Activated CD4-positive, alpha-beta T cell treated with anti-CD3 and anti-CD28 coated beads, Interleukin-2, amount 10 ng/mL, durations not matched to agents 7 days and 5 days (primary cell): ENCODE results near the gene CYTH3. TPM values are rescaled to one million over a fixed set of nuclear protein-coding genes. Genes with fewer than 3 reads are reported as not detected.
A peak's percentile ranks its signal among the peaks of the same experiment; 100 is the strongest.
"Not testable (repeated sequence)": the region's sequence is repeated elsewhere in the genome, so short reads cannot be mapped to it uniquely, and the experiment has no call there.

ENCODE experiments used
- CTCF ChIA-PET: fragments of 350-600 bp; sonication (Branson Sonifier 250); formaldehyde crosslinking; loops from one replicate; lab custom pipeline; 2021; ENCODE audit warnings: antibody characterized with exemption; lab: Charles Lee
- POLR2A ChIA-PET: fragments of 350-600 bp; sonication (Branson Sonifier 250); formaldehyde crosslinking; loops from one replicate; lab custom pipeline; 2021; ENCODE audit warnings: antibody characterized with exemption; lab: Charles Lee
- DNase-seq: peaks from one replicate; pipeline ENCODE4 v3.0.0-alpha.2; 2020
- H3K27ac Mint-ChIP-seq: one replicate; pipeline ENCODE4 v1.8.0; 2021; ENCODE audit warnings: mild to moderate bottlenecking, moderate library complexity, mixed read lengths
- H3K27me3 Mint-ChIP-seq: one replicate; pipeline ENCODE4 v1.8.0; 2021; ENCODE audit warnings: mixed read lengths
- H3K36me3 Mint-ChIP-seq: one replicate; pipeline ENCODE4 v1.8.0; 2021; ENCODE audit warnings: low read depth, mixed read lengths
- H3K4me1 Mint-ChIP-seq: one replicate; pipeline ENCODE4 v1.8.0; 2021; ENCODE audit warnings: mixed read lengths
- H3K4me3 Mint-ChIP-seq: one replicate; pipeline ENCODE4 v1.8.0; 2021; ENCODE audit warnings: mild to moderate bottlenecking, moderate library complexity, mixed read lengths
- H3K9me3 Mint-ChIP-seq: one replicate; pipeline ENCODE4 v1.8.0; 2021; ENCODE audit warnings: mixed read lengths
- total RNA-seq, 2 experiments: library from RNA; stranded (reverse); gene quantifications; one replicate each; pipeline ENCODE4 v1.2.3, GENCODE V29; 2021

Gene CYTH3
- total RNA-seq, 2 experiments from 2014 or later, result 0.74 to 1.4 TPM

DNA sequence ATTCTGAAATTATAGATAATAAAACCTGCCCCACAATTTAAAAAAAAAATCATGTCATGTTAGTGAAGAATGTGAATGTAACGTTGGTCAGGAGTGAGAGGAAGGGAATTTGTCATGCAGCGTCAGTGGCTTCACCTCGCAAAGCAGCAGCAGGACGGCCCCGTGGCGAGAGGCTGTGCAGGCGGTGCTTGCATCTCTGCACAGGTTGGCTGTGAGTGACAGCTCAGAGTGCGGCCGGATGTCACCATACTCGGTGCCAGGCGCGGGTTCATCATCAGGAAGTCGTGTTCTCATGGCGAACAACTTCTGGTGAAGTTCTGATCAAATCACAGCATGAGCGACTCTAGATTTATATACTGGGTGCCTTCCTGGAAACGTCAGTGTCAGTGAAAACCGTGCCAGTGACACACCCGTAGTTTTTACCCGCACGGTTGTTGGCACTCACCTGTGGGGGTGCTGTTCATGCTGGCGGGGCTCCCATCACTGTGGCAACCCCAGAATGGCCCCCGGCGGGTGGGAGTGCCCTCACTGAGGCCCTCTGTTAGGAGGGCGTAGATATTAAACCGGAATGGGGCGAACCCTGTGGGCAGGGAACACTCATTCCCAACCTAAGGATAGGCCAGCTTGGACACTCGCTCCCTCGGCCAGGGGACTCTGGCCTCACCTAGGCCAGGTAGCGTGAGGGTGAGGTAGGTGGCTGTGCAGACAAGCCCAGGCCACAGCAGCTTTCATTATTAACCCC lies 120.3 kb downstream of the CYTH3 start:
- no peak for DNase-seq
- H3K9me3 Mint-ChIP-seq, result no peaks in the 10 kb centered on the region
- ChIA-PET CTCF (no interaction called here), POLR2A (no interaction called here)
- H3K27me3 Mint-ChIP-seq, result no peaks in the 10 kb centered on the region
- no peaks in the 10 kb centered on the region for H3K4me1 Mint-ChIP-seq
- no peak overlapping the region for H3K4me3 Mint-ChIP-seq
- no peak overlapping the region for H3K27ac Mint-ChIP-seq
- peaks cover 44% of the 10 kb centered on the region for H3K36me3 Mint-ChIP-seq

DNA sequence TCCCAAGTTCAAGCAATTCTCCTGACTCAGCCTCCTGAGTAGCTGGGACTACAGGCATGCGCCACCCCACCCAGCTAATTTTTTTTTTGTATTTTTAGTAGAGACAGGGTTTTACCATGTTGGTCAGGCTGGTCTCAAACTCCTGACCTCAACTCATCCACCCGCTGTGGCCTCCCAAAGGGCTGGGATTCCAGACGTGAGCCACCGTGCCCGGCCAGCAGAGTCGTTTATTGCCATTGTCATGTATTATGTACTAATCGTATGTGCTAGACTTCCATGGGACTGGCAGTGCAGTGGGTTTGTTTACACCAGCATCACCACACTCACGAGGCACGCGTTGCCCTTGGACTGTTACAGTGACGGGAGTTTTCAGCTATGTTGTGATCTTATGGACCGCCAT lies 120.9 kb downstream of the CYTH3 start:
- CTCF ChIA-PET, H3K27me3 Mint-ChIP-seq, H3K9me3 Mint-ChIP-seq, POLR2A ChIA-PET, H3K4me1 Mint-ChIP-seq, DNase-seq, H3K4me3 Mint-ChIP-seq, H3K27ac Mint-ChIP-seq: not testable (repeated sequence)
- H3K36me3 Mint-ChIP-seq, result peaks cover 46% of the 10 kb centered on the region

DNA sequence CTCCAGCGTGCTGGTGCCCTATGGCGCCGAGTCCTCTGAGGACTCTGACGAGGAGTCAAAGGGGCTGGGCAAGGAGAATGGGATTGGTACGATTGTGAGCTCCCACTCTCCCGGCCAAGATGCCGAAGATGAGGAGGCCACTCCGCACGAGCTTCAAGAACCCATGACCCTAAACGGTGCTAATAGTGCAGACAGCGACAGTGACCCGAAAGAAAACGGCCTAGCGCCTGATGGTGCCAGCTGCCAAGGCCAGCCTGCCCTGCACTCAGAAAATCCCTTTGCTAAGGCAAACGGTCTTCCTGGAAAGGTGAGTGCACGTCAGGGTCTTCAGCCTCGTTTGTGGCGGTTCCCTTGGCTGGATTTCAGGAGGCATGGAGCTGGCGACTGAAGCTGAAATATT lies 122.4 kb downstream of the CYTH3 start:
- H3K36me3 Mint-ChIP-seq, result peaks cover 42% of the 10 kb centered on the region
- H3K9me3 Mint-ChIP-seq, result no peaks in the 10 kb centered on the region
- CTCF ChIA-PET, result interaction anchor here (0.6 to 1.8 kb wide), 3 partner anchors 9 to 286 kb away, joined by 3 to 8 read pairs (median 3); no protein-coding TSS in a partner anchor
- POLR2A ChIA-PET, result no interaction called here
- no peaks in the 10 kb centered on the region for H3K27me3 Mint-ChIP-seq
- no peaks in the 10 kb centered on the region for H3K4me1 Mint-ChIP-seq
- no peak overlapping the region for H3K4me3 Mint-ChIP-seq
- no peak overlapping the region for H3K27ac Mint-ChIP-seq
- DNase-seq, result no peak

DNA sequence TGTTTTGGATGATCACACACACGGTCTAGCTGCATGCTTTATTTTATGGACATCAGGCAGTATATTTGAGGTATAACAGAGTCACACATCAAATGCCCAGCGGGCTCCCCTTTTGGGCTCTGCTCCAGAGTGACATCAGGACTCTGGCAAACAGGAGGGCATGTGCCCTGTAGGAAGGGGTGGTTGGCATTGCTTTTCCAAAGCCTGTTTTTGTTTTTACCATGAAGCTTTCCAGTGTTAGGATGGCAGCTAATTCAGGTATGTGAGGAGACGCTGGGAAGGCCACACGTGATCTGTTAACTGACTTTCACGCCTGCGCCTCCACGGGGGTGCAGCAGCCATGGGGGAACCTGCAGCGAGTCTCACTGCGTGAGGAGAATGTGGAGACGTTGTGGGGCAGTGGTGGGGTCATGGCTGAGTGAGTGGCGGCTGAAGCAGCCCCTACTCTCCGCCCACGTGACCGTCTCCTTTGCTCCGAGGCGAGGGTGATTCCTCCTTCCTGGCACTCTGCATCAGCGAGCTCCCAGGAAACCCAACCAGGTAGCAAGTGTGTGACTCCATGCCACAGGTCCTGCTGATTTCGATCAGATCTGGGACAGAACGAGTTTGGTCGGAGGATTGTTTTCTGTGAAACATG lies 123.6 kb downstream of the CYTH3 start:
- H3K36me3 Mint-ChIP-seq, result peaks cover 49% of the 10 kb centered on the region
- H3K4me3 Mint-ChIP-seq, result no peak overlapping the region
- POLR2A ChIA-PET, result no interaction called here
- no peak overlapping the region for H3K27ac Mint-ChIP-seq
- no peak for DNase-seq
- H3K9me3 Mint-ChIP-seq, result no peaks in the 10 kb centered on the region
- CTCF ChIA-PET, result no interaction called here
- H3K4me1 Mint-ChIP-seq, result peaks cover 5% of the 10 kb centered on the region
- H3K27me3 Mint-ChIP-seq, result no peaks in the 10 kb centered on the region

DNA sequence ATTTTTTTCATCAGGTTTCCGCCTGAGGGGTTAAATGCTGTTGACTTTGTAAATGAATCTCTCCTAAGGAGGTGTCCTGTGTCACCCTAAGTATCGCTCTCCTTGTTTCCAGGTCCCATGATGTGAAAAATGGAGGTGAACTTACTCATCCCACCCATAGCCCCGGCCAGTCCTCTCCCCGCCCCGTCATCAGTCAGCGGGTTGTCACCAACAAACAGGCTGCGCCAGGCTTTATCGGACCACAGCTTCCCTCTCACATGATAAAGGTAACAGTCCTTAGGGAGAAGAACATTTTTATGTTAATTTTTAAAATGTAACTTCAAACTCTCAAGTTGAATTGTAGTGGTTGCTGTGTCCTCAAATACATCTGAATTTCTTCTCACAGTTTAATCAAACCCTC lies 124.8 kb downstream of the CYTH3 start:
- ChIA-PET CTCF (interaction anchor here (0.6 to 1.1 kb wide), 2 partner anchors 21 to 212 kb away, joined by 3 read pairs; no protein-coding TSS in a partner anchor), POLR2A (no interaction called here)
- Mint-ChIP-seq H3K4me1 (peaks cover 15% of the 10 kb centered on the region), H3K27ac (no peak overlapping the region), H3K9me3 (no peaks in the 10 kb centered on the region), H3K36me3 (peaks cover 54% of the 10 kb centered on the region), H3K4me3 (no peak overlapping the region), H3K27me3 (no peaks in the 10 kb centered on the region)
- no peak for DNase-seq

DNA sequence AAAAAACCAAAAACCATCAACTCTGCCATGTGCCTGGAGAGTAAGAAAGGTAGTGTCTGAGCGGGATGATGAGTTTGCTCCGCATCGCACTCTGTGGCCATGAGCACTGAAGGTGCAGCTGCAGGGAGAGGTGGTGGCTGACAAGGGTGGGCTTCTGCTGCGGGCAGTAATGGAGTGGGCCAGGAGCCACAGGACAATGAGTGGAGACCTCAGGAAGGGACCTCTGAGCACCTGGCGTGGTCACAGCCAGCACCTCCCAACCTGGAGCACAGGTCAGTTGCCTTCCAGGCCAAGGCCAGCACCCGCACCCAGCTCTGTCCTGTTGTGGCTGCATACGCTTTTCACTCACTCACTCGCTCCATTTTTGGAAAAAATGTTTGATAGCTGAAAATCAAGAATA lies 125.8 kb downstream of the CYTH3 start:
- Mint-ChIP-seq H3K27ac (no peak overlapping the region), H3K9me3 (no peaks in the 10 kb centered on the region), H3K4me3 (no peak overlapping the region), H3K27me3 (no peaks in the 10 kb centered on the region), H3K4me1 (peaks cover 15% of the 10 kb centered on the region), H3K36me3 (peaks cover 51% of the 10 kb centered on the region)
- DNase-seq, result no peak
- ChIA-PET CTCF (interaction anchor here (0.6 kb wide), 1 partner anchor 29 kb away, joined by 3 read pairs; no protein-coding TSS in a partner anchor), POLR2A (no interaction called here)

DNA sequence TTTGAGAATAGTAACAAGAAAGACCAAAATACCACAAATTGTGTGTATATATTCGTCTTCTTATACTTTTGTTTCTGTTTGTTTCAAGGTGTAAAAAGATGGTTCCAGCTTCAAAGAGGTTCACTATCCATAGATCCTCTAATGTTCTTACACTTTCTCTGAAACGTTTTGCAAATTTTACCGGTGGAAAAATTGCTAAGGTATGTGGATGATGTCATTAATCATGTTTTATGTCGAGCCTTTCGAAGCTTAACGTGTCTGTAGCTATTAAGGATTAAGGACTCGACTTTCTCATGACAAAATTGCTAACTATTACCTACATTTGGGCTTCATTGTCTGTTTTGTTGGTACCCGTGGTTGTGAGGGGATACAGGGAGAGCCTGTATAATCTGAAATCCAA lies 128.4 kb downstream of the CYTH3 start:
- H3K36me3 Mint-ChIP-seq, result peaks cover 48% of the 10 kb centered on the region
- peak overlapping the region; percentile 39 for H3K27ac Mint-ChIP-seq
- no peak for DNase-seq
- H3K4me1 Mint-ChIP-seq, result peaks cover 15% of the 10 kb centered on the region
- ChIA-PET CTCF (no interaction called here), POLR2A (no interaction called here)
- no peaks in the 10 kb centered on the region for H3K27me3 Mint-ChIP-seq
- H3K9me3 Mint-ChIP-seq, result no peaks in the 10 kb centered on the region
- no peak overlapping the region for H3K4me3 Mint-ChIP-seq

DNA sequence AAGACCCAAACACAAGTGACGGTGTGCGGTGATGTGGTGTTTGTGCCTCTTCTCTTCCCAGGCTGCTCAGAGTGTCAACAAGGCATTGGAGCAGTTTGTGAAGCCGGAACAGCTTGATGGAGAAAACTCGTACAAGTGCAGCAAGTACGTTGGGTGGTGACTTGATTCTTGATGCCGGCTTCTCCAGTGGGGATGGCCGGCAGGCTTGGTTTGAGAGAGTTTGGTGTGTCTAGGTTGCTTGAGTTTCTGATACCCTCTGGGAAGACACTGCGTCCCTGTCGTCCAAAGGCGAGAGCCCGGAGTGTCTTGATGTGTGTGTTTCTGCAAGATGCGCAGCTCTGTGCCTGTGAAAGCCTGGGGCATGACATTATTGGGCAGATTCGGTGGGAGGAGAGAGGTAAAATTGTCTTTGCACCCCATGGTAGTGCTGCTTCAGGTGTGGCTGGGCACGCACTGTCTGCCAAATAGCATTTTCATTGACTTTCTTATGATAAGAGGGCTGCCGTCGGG lies 129.5 kb downstream of the CYTH3 start:
- peak overlapping the region; percentile 74 for H3K27ac Mint-ChIP-seq
- H3K27me3 Mint-ChIP-seq, result no peaks in the 10 kb centered on the region
- H3K4me1 Mint-ChIP-seq, result peaks cover 15% of the 10 kb centered on the region
- H3K4me3 Mint-ChIP-seq, result no peak overlapping the region
- DNase-seq, result no peak
- peaks cover 48% of the 10 kb centered on the region for H3K36me3 Mint-ChIP-seq
- CTCF ChIA-PET, result no interaction called here
- POLR2A ChIA-PET, result no interaction called here
- no peaks in the 10 kb centered on the region for H3K9me3 Mint-ChIP-seq

DNA sequence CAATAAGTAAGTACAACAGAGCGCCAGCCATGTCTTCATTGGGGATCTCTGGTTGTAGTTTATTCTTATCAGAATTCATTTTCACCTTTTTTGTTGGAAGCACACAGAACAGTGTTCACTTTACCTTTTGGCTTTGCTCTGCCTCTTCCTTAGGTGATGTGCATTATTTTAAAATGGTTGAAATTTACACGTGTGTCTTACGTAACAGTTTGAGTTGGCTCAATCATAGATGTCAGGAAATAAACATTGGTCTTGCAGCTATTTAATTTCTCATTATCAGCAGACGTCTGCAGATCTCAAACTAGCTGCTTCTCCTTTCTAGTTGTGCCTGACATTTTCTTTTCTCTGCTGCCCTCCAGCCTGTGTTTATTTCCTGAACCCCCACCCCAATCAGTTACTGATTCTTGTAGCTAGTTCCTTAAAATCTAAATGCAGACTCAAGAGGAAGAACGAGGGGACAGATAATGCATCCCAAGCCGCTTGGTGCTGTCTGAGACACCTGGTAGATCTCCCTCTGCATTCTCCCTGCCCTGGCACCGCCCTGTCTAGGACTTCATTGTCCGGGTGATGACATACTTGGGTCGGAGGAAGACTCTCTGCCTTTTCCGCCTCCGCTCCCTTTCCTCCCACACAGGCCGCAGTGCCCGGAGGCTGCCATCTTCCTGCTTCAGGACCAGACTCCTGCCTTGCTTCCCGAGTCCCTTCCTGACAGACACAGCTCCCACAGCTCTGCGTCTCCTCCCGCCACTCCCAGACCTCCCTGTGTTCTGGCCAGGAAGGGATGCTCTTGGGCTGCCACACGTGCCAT lies 133.0 kb downstream of the CYTH3 start:
- Mint-ChIP-seq H3K36me3 (peaks cover 28% of the 10 kb centered on the region), H3K27ac (no peak overlapping the region), H3K9me3 (no peaks in the 10 kb centered on the region), H3K4me1 (peaks cover 15% of the 10 kb centered on the region), H3K27me3 (no peaks in the 10 kb centered on the region), H3K4me3 (no peak overlapping the region)
- POLR2A ChIA-PET, result no interaction called here
- DNase-seq, result no peak
- CTCF ChIA-PET, result interaction anchor here (0.6 kb wide), 2 partner anchors 21 to 126 kb away, joined by 4 to 7 read pairs; no protein-coding TSS in a partner anchor

DNA sequence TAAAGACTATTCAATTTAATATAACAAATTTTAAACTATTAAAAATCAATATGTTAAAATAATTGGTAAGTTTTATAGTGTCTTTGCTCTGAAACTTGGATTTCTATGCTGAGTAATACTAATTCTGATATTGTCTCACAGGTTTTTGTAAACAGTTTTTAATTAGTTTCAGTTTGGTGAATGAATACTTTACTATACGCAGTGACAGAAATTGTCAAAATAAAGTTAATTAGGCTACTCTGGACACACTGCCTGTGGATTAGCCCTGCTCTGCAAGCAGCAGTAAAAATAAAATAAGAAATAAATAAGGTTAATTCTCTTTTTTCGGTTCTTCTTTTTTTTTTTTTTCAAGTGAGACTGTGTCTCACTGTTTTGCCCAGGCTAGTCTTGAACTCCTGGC lies 135.9 kb downstream of the CYTH3 start:
- H3K27ac Mint-ChIP-seq, result no peak overlapping the region
- no peaks in the 10 kb centered on the region for H3K4me1 Mint-ChIP-seq
- no peaks in the 10 kb centered on the region for H3K27me3 Mint-ChIP-seq
- POLR2A ChIA-PET, result no interaction called here
- H3K36me3 Mint-ChIP-seq, result peaks cover 18% of the 10 kb centered on the region
- no peaks in the 10 kb centered on the region for H3K9me3 Mint-ChIP-seq
- CTCF ChIA-PET, result no interaction called here
- H3K4me3 Mint-ChIP-seq, result no peak overlapping the region
- no peak for DNase-seq

DNA sequence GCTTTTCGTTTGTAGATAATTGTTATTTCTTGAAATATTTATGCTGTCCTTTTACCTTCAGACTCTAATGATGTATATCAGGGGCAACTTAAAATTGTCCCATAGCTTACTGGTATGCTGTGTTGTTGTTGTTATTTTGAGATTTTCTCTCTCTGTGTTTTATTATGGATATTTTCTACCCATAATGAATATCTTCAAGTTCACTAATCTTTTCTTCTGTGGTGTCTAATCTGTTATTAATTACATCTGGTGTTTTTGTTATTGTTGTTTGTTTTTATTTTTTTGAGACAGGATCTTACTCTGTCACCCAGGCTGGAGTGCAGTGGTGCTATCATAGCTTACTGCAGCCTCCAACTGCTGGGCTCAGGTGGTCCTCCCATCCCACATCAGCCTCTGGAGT lies 139.2 kb downstream of the CYTH3 start:
- H3K9me3 Mint-ChIP-seq, result no peaks in the 10 kb centered on the region
- ChIA-PET CTCF (interaction anchor here (0.8 kb wide), 1 partner anchor 217 kb away, joined by 3 read pairs; no protein-coding TSS in a partner anchor), POLR2A (no interaction called here)
- no peak for DNase-seq
- H3K36me3 Mint-ChIP-seq, result peaks cover 26% of the 10 kb centered on the region
- H3K27ac Mint-ChIP-seq, result no peak overlapping the region
- H3K27me3 Mint-ChIP-seq, result no peaks in the 10 kb centered on the region
- H3K4me3 Mint-ChIP-seq, result no peak overlapping the region
- H3K4me1 Mint-ChIP-seq, result peaks cover 2% of the 10 kb centered on the region

DNA sequence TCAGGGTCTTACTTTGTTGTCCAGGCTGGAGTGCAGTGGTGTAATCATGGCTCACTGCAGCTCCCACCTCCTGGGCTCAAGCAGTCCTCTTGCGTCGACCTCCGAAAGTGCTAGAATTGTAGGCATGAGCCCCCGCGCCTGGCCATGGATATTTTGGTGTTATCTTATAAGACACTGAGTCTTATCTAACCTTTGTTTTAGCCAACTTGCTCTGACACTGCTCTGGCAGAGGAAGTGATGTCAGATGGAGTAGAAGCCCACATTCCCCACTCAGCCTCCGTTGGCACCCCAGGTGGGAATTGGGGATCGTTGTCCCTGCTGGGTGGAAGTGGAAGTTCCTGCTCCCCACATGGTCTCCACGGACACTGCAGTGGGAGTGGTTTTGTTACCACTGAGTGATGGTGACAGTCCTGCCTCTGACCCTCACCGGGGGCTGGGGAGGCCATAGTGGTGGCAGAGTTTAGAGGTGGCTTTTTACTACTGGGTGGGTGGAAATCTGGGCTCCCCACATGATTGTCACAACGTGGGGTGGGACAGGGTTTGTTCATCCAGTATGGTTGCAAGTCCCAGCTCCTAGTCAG lies 142.3 kb downstream of the CYTH3 start:
- Mint-ChIP-seq H3K27ac (no peak overlapping the region), H3K9me3 (no peaks in the 10 kb centered on the region), H3K36me3 (peaks cover 35% of the 10 kb centered on the region), H3K27me3 (no peaks in the 10 kb centered on the region), H3K4me1 (peaks cover 2% of the 10 kb centered on the region), H3K4me3 (no peak overlapping the region)
- ChIA-PET CTCF (interaction anchor here (0.7 kb wide), 2 partner anchors 103 to 294 kb away, joined by 4 read pairs; no protein-coding TSS in a partner anchor), POLR2A (no interaction called here)
- DNase-seq, result no peak
